D341Med (cell line): ENCODE measurements around the gene SETD7.
A peak's percentile ranks its signal among the peaks of the same experiment; 100 is the strongest.

Experiments used
- DNase-seq: peaks from one replicate; pipeline ENCODE4 v3.0.0; 2012; ENCODE audit warnings: low spot score

SETD7 gene

GRCh38 chr4:139556071-139556723, at the start of gene SETD7:
TSS of gene SETD7 (minus strand) at chr4:139556219. CDS start at chr4:139556137, 82 bp downstream.
- peak; percentile 76 for DNase-seq

DNA sequence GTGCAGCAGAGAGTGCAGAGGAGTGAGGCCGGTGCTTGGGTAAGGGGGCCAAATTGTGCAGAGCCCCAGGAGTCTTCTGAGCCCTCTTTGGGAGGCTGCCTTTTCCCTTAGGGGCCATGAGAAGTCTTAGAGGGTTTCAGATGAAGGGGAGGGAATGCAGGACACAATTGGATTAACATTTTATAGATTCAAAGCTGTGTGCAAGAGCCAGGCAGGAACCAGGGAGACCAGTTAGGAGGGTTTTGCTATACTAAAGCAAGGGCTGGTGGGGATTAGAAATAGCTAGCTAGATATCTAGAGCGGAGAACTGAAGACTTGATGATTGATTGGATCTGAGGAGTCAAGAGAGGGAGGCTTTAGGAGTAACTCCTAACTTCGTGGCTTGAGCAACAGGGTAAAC, 49.5 kb upstream of the SETD7 start:
- no peak for DNase-seq

DNA sequence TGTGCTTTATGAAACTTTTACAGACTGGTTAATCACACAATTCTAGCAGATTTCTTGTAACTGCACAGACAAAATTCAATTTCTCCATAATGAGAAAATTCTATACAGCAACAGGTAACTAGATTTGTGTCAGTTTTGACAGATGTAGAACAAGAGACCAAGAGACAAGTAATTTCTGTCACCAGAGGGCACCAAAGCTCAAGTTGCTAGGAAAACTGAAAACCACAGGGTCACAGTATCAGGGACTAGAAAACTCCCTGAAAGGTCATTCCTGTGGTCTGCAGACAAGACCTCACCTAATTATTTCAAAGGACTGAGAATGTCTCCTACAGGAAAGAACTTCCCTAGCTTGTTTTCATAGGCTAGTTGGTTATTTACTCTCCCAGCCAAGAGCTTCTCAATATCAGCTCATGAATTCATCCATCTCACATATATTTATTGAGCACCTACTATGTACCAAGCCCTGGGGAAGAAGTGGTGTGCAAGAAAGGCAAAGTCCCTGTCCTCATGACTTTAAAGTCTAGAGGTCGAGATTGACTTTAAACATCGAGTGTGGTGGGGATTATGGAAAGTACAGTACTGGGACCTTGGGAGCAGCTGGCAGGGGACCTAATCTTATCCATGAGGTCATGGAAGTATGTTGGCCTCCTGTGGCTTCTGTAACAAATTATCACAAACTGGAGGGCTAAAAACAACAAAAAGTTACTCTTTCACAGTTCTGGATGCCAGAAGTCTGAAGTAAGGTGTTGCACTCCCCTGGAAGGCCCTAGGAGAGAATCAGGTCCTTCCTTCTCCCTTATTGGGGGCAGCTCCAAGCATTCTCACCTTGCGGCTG, 47.8 kb upstream of the SETD7 start:
- DNase-seq, result peak; percentile 49

- DNase-seq, result no peak
Observed at GRCh38 chr4:139602776-139603360, 46.8 kb upstream of the SETD7 start.

DNA sequence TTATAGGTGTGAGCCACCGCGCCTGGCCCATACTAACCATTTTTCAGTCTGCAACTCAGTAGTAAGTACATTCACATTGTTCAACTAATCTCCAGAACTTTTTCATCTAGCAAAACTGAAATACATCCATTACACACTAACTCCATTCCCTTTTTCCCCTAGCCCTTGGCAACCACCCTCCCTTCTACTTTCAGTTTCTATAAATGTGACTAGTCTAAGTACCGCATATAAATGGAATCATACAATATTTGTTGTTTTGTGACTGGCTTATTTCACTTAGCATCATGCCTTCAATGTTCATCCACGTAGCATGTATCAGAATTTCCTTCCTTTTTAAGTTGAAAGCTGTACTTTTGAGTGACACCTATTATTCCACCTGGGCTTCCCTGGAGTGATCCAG, 44.6 kb upstream of the SETD7 start:
- DNase-seq, result no peak

DNA sequence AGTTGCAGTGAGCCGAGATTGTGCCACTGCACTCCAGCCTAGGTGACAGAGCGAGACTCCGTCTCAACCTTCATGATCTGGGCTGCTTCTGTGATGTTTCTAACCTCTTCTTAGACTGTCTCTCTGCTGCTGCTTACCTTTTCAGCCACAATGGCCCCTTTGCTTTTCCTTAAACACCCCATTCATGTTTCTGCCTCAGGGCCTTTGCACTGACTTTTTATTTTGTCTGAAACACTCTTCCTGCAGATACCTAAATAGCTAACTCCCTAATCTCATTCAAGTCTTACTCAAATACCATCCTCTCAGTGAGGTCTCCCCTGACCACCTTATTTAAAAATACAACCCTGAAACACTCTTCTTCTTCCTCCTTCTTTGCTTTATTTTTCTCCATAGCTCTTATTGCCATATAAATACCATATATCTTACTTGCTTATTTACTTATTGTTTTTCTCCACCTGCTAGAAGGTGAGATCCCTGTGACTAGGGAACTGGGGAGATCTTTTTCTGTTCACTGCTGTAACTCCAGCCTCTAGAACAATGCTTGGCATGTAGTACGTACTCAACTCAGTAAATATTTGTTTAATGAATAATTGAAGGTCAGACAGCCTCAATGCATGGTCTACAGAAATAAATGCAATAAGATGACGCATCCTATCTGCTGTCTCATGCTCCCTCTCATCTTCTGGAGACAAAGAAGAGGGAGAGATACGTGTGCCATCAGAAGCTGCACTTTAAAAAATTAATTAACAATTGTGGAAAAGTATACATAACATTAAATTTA, 43.8 kb upstream of the SETD7 start:
- no peak for DNase-seq

DNA sequence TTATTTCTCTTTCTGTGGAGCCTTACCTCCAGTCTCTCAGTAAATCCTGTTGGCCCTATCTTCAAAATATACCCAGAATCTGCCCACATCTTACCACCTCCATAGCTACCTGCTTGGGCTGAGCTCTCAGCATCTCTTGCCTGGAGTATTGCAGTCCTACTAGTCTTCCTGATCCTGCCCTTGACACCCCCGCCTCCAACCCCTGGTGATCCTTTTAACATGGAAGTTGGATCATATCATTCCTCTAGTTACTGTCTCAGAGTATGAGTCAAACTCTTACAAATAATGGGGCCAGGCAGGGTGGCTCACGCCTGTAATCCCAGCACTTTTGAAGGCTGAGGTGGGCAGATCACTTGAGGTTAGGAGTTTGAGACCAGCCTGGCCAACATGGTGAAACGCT, 43.1 kb upstream of the SETD7 start:
- no peak for DNase-seq

DNA sequence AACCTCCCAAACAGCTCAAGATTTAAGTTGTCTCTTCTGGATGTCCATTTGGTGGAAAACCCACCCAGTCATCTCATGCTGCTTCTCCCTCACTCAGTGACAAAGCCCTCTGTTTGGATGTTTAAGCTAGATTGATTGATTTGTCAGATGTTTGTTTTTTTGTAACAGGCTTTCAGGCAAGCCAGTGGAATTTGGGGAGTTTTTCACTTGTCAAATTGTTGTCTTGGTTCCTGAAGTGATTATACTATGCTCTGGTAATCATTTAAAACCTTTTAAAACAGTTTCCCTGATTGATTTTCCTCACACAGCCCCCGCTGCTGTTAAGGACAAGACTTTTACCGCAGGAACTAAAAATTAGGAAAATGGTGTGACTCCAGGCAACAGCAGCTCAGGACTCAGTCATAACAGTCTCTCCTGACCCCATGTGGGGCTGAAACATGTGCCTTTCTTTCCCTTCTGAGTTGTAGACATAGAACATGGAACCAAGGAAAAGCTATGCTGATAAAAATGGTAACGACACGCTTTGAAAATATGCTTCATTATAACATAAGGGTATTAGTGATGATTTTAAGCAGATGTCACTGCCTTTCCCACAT, 40.8 kb upstream of the SETD7 start:
- no peak for DNase-seq

GRCh38 chr4:139596034-139596683, 40.1 kb upstream of the SETD7 start:
- no peak for DNase-seq

DNA sequence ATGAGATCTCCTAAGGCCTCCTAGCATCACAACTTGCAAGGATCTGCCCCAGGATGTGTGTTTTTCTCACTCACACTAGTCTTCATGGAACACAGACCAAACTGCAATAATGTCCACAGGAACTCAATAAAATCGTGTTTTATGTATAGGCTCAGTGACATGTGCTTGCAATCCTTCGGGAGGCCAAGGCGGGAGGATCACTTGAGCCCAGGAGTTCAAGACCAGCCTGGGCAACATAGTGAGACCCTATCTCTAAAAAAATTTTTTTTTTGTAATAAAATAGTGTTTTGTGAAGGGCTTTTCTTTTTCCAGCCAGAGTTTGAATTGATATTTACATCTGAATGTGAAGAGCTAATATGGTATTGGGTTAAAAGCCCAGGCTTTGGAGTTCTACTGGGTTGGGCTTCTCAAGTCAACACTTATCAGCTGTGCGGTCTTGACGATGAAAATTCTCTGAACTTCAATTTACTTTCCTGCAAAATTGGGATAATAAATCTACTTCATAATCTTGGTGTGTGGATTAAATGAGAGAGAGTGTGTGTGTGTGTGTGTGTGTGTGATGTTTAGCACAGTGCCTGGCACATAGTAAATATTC, 38.7 kb upstream of the SETD7 start:
- DNase-seq, result no peak

- peak; percentile 67 for DNase-seq
Observed at GRCh38 chr4:139593091-139593564, 37.1 kb upstream of the SETD7 start.

DNA sequence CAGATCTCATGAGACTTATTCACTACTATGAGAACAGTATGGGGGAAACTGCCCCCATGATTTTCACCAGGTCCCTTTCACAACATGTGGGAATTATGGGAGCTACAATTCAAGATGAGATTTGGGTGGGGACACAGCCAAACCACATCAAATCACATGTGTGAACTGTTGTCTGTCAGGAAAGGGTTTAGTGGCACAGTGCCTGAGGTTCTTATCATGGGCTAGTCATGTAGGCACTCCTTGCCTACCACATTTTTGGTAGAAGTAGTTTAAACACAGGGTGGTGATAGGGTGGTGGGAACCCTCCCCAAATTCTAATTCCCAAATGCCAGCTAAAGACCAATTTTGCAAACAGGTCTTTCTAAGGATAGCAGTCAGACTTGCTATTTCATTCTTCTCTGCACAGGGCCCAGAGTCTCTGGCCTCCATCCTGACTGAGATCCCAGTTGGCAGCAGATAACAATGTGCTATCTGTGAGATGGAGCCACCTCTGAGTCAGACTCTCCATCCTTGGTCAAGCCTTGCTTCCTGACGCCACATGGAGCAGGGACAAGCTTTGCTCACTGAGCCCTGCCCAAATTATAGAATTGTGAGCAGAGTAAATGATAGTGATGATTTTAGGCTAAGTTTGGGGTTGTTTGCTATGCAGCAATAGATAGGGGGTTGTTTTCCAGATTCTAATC, 33.5 kb upstream of the SETD7 start:
- no peak for DNase-seq

GRCh38 chr4:139587446-139587845, 31.4 kb upstream of the SETD7 start:
- DNase-seq, result no peak

DNA sequence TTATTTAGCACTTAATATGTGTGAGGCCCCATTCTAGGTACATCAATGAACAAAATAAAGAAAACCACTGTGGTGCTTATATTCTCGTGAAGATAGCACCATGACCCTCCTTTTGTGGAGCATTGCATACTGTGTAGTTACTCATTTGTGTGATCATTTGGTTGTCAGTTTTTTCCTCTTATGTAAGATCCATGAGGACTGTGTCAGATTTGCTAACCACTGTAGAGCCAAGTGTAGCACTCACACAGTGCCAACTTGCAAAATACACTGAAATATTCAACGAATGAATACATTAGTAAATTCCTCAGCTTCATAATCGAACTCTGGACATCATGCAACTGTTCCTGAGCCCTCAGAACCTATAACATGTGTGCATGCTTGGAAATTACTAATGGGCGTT, 29.5 kb upstream of the SETD7 start:
- no peak for DNase-seq

- no peak for DNase-seq
Observed at GRCh38 chr4:139584784-139585183, 28.8 kb upstream of the SETD7 start.

GRCh38 chr4:139584013-139584412, 28.0 kb upstream of the SETD7 start:
- DNase-seq, result no peak

GRCh38 chr4:139582044-139582443, 26.0 kb upstream of the SETD7 start:
- DNase-seq, result no peak

DNA sequence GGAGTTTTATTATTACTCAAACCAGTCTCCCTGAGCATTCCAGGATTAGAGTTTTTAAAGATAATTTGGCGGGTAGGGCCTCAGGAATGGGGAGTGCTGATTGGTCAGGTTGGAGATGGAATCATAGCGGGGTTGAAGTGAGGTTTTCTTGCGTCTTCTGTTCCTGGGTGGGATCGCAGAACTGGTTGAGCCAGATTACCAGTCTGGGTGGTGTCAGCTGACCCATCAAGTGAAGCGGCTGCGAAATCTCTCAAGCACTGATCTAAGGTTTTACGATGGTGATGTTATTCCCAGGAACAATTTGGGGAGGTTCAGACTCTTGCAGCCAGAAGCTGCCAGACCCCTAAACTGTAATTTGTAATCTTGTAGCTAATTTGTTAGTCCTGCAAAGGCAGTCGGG, 25.1 kb upstream of the SETD7 start:
- DNase-seq, result no peak

DNA sequence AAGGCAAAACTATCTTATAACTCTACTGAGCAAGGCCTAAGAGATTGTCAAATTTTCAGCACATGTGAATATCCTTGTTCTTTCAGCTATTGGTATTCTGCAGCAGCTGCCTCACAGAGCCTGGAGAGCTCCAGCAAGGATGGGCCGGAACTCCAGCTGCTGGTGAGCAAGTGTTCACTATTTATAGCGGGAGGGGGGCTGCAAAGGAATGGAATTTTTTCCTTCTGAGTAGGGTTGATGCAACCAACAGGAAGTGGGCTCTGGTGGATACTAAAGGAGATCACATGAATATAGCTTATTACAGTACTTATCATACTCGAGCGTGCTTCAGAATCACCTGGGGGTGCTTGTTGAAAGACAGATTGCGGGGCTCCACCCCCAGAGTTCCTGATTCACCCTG, 20.2 kb upstream of the SETD7 start:
- no peak for DNase-seq

DNA sequence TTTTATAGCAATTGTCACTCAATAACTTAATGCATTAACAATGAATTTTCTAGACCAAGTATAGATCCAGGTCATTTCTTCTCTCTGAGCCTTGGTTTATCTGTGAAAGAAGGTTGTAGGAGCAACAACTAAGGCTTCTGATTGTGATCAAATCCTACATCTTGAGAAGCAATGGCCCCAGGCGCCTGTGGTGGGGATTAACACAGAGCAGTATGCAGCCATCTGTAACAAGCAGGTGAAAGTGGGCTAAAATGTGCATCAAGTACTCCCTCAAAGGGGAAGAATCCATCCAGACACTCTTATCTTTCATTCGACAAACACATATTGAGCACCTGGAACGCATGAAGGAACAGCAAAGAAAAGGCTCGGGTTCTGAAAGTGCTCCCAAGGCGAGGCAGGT, 19.1 kb upstream of the SETD7 start:
- DNase-seq, result no peak
